Activated effector memory CD4-positive, alpha-beta T cell treated with Interleukin-2 at 50 U/mL for 16 hours (primary cell): ENCODE data around the gene SMYD1.

Source experiments
- DNase-seq: peaks from one replicate; pipeline ENCODE4 v3.0.0-alpha.2; 2020

The SMYD1 gene

GRCh38 chr2:88148929-88149438, 81.4 kb downstream of the SMYD1 start:
- DNase-seq: no peak

- no peak for DNase-seq
Observed at GRCh38 chr2:88159481-88159880, 91.9 kb downstream of the SMYD1 start.

- DNase-seq: peak; percentile 19
Observed at GRCh38 chr2:88159955-88160415, 92.4 kb downstream of the SMYD1 start.

GRCh38 chr2:88160517-88160916, 92.9 kb downstream of the SMYD1 start:
- no peak for DNase-seq

- DNase-seq: no peak
Observed at GRCh38 chr2:88161446-88162244, 94.0 kb downstream of the SMYD1 start.
